NCI-H345 (cell line): ENCODE results near the gene GALNT2.

Experiments
- DNase-seq: peaks from one replicate; lab custom pipeline; 2025; lab: John Stamatoyannopoulos, UW

GALNT2 gene

GRCh38 chr1:230129341-230129740 lies 62.3 kb downstream of the GALNT2 start:
- no peak for DNase-seq

DNA sequence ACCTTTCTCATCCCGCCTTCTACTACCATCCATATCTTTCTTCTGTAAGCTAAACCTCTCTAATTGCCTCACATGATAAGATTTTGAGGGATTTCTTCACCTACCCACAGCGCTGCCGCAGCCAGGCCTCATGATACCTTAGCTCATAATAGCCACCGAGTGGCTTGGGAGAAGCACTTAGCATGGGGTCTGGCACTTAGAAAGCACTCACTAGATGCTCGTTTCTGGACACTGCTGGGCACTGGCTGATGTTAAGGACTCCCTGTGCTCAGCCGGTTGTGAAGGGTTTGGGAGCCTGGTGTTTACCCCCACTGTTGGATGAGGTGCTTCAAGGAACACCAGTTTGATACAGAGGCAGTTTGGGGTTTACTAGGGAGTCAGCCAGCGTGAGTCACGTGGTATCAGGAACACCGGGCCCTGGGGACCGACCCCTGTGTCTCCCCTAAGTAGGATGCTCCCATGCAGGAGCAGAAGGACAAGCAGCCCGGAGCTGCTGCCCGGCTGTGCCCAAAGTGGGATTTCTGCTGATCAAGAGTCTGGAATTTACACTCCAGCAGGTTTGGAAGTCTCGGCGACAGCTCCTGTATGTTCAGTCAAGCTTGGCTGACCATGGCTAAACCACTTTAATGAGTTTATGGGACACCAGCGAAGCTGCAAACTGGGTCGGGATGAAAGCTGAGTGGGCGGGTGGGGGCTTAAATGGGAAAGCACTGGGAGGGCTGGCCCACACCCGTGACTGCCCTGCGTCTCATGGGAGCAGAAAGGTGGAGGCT lies 63.3 kb downstream of the GALNT2 start:
- no peak for DNase-seq

DNA sequence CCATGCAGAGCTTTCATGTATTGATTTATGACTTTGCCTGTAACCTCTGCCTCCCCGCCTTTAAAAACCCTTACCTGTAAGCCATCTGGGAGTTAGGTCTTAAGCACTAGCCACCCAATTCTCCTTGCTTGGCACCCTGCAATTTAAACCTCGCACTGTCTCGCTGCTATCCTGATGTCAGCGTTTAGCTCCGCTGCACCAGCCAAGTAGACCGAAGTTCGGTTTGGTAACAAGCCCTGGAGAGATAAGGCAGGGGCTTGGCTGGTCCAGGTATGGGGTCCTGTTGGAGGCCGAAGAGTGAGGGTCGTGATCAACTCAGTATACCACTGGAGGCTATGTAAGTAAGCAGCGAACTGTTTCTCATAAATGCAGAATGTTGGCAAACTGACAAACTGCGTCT lies 64.4 kb downstream of the GALNT2 start:
- no peak for DNase-seq

DNA sequence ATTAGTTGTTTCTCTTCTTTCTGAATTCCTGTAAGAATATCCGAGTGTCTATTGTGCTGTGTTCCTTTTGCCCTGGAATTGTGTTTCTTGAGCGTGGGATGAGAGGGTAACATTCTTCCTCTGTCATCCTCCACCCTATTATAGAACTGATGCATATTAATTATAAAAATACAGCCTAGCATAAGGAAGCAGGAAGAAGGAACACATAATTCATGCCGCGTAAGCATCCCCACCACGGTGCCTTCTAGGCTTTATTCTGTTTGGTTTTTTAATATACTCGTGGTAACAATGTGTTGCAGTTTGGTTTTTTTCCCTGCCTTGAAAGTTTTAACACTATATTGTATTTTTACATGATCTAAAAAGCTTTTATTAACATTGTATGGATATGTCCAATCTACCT lies 65.7 kb downstream of the GALNT2 start:
- DNase-seq, result no peak

DNA sequence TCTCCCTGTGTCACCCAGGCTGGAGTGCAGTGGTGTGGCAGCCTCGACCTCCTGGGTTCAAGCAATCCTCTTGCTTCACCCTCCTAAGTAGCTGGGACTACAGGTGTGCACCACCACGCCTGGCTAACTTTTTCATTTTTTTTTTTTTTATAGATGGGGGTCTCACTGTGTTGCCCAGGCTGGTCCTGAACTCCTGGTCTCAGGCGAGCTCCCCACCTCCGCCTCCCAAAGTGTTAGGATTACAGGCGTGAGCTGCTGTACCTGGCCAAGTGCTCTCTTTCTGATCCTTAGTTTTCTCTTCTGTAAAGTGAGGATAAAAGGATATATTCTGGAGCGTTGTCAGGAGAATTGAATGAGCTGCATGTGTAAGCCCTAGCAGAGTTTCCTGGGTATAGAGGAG lies 68.7 kb downstream of the GALNT2 start:
- DNase-seq, result no peak

DNA sequence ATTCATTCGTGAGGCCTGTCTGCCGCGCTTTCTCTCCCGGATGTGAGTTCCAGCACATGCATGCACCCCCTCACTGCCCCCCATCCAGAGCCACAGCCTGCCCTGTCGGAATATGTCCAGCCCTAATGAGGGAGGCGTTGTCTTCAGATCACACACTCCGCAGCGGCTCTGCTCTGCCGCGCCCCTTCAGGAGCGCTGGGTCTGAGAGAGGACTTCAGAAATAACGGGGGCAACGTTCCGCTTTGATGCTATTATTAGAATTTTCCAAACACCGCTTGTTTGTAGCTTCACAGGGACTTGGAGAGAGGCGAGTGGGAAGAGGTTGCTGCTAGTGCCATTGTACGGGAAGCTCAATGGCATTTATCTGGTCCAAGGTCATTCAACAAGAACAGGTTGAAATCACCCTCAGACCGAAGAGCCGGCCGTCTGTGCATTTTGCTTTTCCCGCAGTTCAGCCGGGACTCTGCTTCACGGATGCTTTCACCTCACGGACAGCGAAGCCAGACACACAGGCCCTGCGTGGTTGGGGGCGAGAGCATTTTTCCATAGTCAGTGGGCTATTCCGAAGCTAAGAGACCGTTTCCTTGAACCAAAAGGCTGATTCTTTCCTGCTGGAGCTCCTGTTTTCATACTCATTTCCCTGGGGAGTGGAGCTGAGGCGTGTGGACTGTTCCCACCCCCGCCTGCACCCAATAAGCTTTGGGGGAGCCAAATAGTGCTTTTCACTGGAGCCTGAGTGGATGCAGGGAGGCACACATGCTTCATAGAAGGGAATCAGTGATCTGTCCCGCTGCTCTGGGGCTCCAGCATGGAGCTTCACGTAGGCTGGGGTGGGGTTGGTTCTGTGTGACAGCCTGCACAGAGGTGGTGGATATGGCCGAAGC lies 69.7 kb downstream of the GALNT2 start:
- DNase-seq, result no peak

- no peak for DNase-seq
Observed at GRCh38 chr1:230137337-230137815, 70.3 kb downstream of the GALNT2 start.

DNA sequence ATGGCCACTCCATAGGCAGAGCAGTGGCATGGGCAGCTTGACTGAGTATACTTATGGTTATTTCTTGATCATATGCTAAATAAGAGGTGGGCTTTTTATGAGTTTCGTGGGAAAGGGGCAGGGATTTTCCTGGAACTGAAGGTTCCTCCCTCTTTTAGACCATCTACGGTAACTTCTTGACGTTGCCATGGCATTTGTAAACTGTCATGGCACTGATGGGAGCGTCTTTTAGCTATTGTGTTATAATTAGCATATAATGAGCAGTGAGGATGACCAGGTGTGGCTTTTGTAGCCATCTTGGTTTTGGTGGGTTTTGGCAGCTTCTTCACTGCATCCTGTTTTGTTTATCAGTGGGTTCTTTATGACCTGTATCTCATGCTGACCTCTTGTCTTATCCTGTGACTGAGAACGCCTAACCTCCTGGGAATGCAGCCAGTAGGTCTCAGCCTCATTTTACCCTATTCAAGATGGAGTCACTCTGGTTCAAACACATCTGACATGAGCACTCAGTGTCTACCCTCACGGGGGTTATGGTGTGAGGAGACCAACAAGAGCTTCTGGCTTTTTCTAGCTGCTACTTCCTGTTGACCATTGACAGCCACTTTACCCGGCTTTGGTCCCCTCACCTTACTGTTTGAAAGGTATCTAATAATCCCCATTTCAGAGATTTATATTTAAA lies 71.7 kb downstream of the GALNT2 start:
- DNase-seq, result no peak

DNA sequence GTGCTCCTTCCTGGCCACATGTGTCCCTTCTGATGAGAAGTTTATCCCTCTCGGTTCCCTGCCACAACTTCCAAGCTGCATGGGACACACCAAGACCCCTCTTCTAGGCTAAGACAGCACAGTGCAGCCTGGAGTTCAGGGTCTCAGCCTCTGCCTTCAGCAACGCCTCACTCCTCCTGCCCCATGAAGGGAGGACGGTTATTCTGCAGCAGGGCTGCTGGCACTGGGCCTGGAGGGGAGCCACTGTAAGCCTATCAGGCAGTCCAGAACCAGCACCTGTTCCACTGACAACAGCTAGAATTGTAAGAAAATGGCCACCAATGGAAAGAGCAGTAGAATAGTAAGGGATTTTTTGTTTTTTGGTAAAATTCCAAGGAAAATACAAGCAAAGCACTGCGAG lies 72.3 kb downstream of the GALNT2 start:
- DNase-seq, result no peak

- DNase-seq, result no peak
Observed at GRCh38 chr1:230139741-230140140, 72.7 kb downstream of the GALNT2 start.

DNA sequence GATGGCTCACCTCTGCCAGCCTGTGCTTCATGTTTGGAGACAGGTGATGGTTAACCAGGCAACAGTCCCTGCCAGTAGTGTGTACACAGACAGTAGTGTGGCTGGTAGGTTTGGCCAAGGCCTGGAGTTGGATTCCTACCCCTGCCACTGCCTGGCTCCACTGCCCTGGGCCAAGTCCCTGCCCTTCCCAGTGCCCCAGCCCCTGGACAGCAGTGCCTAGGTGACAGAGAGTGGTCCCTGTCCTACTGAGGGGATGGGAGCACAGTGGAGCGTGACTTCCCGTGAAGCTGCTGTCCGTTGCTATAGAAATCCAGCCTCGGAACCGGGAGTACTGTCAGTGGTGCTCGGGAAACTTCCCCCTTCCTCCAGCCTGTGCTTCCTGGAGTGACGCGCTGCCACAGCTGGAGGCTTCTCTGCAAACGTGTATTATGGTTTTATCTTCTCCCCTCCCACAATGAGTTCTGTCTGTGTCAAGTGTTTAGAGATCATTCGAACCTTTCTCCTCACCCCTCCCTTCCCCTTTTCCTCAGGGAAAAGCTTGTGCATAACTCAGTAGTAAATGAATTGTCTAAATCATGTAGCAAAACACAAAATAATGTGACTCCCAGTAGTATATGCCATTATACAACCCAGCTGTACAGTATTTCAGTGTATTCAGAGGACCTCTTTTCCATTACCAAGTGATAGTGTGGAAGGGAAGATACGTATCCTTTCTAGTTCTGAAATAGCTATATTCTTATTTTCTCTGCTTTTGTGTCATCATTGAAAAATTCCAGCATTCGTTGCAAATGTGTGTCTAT lies 73.4 kb downstream of the GALNT2 start:
- DNase-seq, result peak; percentile 31

DNA sequence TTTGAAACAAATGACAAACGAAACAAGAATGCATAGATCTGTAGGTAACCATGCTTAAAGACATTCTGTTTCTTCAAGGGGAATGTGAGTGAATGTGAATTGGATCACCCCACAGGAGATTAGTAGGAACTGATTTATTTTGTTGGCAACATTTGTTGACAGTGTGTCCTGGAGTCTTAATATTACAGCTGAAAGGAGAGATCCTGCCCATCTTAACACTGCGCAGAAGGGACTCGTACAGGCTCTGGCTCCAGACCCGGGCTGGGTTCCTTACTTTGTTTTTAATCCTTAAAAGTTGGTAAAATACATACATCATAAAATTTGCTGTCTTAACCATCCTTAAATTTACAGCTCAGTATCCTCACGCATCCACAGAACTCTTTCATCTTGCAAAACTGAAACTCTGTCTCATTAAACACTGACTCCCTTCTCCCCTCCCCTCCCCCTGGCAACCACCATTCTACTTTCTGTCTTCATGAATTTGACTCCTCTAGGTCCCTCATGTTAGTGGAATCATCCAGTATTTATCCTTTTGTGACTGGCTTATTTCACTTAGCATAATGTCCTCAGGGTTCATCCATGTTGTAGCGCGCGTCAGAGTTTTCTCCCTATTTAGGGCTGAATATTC lies 74.1 kb downstream of the GALNT2 start:
- DNase-seq, result no peak

- no peak for DNase-seq
Observed at GRCh38 chr1:230141797-230142607, 75.0 kb downstream of the GALNT2 start.

GRCh38 chr1:230142608-230143210 lies 75.7 kb downstream of the GALNT2 start:
- DNase-seq, result no peak

DNA sequence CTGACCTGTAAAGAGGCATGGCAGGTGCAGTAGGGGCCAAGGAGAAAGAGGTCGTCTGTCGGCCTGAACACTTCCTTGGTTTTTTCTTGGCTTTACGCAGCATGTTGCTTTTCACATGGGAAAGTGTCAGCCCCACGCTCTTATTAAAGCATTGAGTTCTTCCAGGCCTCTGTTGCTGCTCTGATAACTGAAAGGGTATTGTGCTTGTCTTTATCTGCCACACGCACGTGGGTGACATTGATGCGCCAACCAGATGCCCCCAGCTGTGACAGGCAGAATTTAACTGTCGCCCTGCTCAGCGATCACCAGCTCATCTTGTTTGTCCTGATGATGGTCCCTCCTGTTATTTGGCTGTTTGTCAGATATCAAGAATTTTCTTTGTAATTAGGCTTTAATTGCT lies 76.5 kb downstream of the GALNT2 start:
- DNase-seq, result peak; percentile 51

DNA sequence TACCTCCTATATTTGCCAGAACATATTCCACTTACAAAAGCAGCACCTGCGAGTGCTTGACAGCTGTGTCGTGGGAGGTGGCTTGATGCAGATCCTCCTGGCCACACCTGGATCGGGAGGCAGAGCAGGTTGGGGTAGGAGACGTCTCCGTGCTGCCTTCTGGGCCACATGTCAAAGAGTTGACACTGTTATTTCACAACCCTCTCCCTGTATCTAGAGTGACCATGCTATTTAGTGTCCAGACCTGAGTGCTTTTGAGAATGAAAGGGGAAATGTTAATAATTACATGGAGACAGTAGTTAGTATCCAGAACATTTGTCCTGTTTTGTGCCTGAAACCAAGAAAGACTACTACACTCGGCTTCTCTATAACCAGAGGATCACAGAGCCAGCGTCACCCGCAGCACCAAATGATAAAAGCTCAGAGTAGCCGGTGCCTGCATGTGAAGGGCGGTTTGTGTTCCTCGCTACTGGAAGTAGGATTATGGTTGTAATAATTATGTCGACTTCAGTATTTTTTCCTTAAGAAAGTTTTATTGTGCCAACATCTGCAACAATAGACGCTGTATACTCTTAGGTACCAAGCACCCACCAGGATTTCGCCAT lies 77.1 kb downstream of the GALNT2 start:
- peak; percentile 51 for DNase-seq

GRCh38 chr1:230144758-230145504 lies 77.9 kb downstream of the GALNT2 start:
- DNase-seq, result no peak

GRCh38 chr1:230145505-230145899 lies 78.5 kb downstream of the GALNT2 start:
- peak; percentile 60 for DNase-seq
